Liver (tissue), 9 donors: ENCODE measurements around the gene TMEM123. TPM values are rescaled to one million over a fixed set of nuclear protein-coding genes. Genes with fewer than 3 reads are reported as not detected.

Experiments used
- DNase-seq: peaks from one replicate; pipeline ENCODE4 v3.0.0-alpha.2; 2017; ENCODE audit warnings: low spot score
- H3K27ac ChIP-seq, 2 donors: one replicate each; pipeline ENCODE4 v1.7.0; 2013; ENCODE audit warnings: inconsistent platforms in 2 of 2, low read length in 2 of 2, control low read depth in 1 of 2, low read depth in 1 of 2, mild to moderate bottlenecking in 1 of 2
- H3K27me3 ChIP-seq, 4 donors: one replicate each; pipeline versions ENCODE4 v1.6.1 to v1.7.0; 2013; ENCODE audit warnings: low read length in 3 of 4, inconsistent platforms in 1 of 4, mild to moderate bottlenecking in 1 of 4, moderate library complexity in 1 of 4; ENCODE audit not compliant: control insufficient read depth in 4 of 4, insufficient read depth in 4 of 4
- H3K36me3 ChIP-seq, 4 donors: one replicate each; pipeline versions ENCODE4 v1.6.1 to v1.7.0; 2013; ENCODE audit warnings: low read length in 3 of 4, mild to moderate bottlenecking in 3 of 4, low read depth in 1 of 4, moderate library complexity in 1 of 4; ENCODE audit not compliant: control insufficient read depth in 4 of 4, insufficient read depth in 3 of 4
- H3K4me1 ChIP-seq, 4 donors: one replicate each; pipeline versions ENCODE4 v1.6.1 to v1.7.0; 2013; ENCODE audit warnings: low read length in 3 of 4, mild to moderate bottlenecking in 3 of 4, moderate library complexity in 1 of 4; ENCODE audit not compliant: control insufficient read depth in 4 of 4, insufficient read depth in 4 of 4
- H3K4me3 ChIP-seq, 3 donors: one replicate each; pipeline versions ENCODE4 v1.6.1 to v1.7.0; 2013; ENCODE audit warnings: low read length in 3 of 3, control low read depth in 1 of 3, low read depth in 1 of 3, mild to moderate bottlenecking in 1 of 3
- H3K9ac ChIP-seq, 2 donors: one replicate each; pipeline ENCODE4 v1.7.0; 2013; ENCODE audit warnings: low read length in 2 of 2, mild to moderate bottlenecking in 2 of 2, moderate library complexity in 2 of 2, control low read depth in 1 of 2, low read depth in 1 of 2
- H3K9me3 ChIP-seq, 4 donors: one replicate each; pipeline versions ENCODE4 v1.6.1 to v1.7.0; 2013; ENCODE audit warnings: low read length in 3 of 4; ENCODE audit not compliant: control insufficient read depth in 4 of 4
- CTCF ChIP-seq: fragments of 150-350 bp; IDR thresholded peaks from 2 replicates; pipeline ENCODE4 v1.5.1; 2017; ENCODE audit warnings: improper control_type of control experiment, low read depth, low read length; ENCODE audit not compliant: missing input control
- EGR1 ChIP-seq, 2 donors: IDR thresholded peaks; 2 replicates each; pipeline ENCODE4 v1.6.1; 2016 to 2018; ENCODE audit warnings: antibody characterized with exemption in 2 of 2, low read depth in 2 of 2
- FOXA1 ChIP-seq: IDR thresholded peaks from 2 replicates; pipeline ENCODE4 v1.6.1; 2016; ENCODE audit warnings: antibody characterized with exemption
- FOXA2 ChIP-seq: IDR thresholded peaks from 2 replicates; pipeline ENCODE4 v1.6.1; 2016; ENCODE audit warnings: antibody characterized with exemption
- GABPA ChIP-seq, 2 donors: IDR thresholded peaks in 1 of 2; conservative IDR thresholded peaks in 1 of 2; 2 replicates each; pipeline ENCODE4 v1.6.1; 2016; ENCODE audit warnings: antibody characterized with exemption in 2 of 2, mild to moderate bottlenecking in 1 of 2, moderate library complexity in 1 of 2
- HNF4A ChIP-seq, 2 donors: conservative IDR thresholded peaks; 2 replicates each; pipeline ENCODE4 v1.6.1; 2016; ENCODE audit warnings: antibody characterized with exemption in 2 of 2, mild to moderate bottlenecking in 2 of 2
- HNF4G ChIP-seq: IDR thresholded peaks from 2 replicates; pipeline ENCODE4 v1.6.1; 2016; ENCODE audit warnings: antibody characterized with exemption
- JUND ChIP-seq, 2 donors: IDR thresholded peaks; 2 replicates each; pipeline ENCODE4 v1.6.1; 2016; ENCODE audit warnings: antibody characterized with exemption in 2 of 2
- MAX ChIP-seq: IDR thresholded peaks from 2 replicates; pipeline ENCODE4 v1.6.1; 2016; ENCODE audit warnings: antibody characterized with exemption
- NR2F2 ChIP-seq: IDR thresholded peaks from 2 replicates; pipeline ENCODE4 v1.6.1; 2016; ENCODE audit warnings: antibody characterized with exemption
- RAD21 ChIP-seq, 2 donors: IDR thresholded peaks; 2 replicates each; pipeline ENCODE4 v1.6.1; 2016; ENCODE audit warnings: antibody characterized with exemption in 2 of 2, mild to moderate bottlenecking in 2 of 2
- RXRA ChIP-seq, 2 donors: IDR thresholded peaks; 2 replicates each; pipeline ENCODE4 v1.6.1; 2017 to 2018; ENCODE audit warnings: antibody characterized with exemption in 2 of 2, mild to moderate bottlenecking in 1 of 2
- SP1 ChIP-seq: IDR thresholded peaks from 2 replicates; pipeline ENCODE4 v1.6.1; 2018; ENCODE audit warnings: antibody characterized with exemption, mild to moderate bottlenecking
- TAF1 ChIP-seq: conservative IDR thresholded peaks from 2 replicates; pipeline ENCODE4 v1.6.1; 2016; ENCODE audit warnings: antibody characterized with exemption, mild to moderate bottlenecking
- YY1 ChIP-seq: IDR thresholded peaks from 2 replicates; pipeline ENCODE4 v1.6.1; 2016; ENCODE audit warnings: antibody characterized with exemption, mild to moderate bottlenecking
- WGBS: extraction: QIAGEN DNeasy Blood & Tissue Kit; methylation state at CpG from one replicate; pipeline ENCODE4 v1.1.7; 2013; 5-methylcytosine and 5-hydroxymethylcytosine counted together
- polyA plus RNA-seq, 2 donors: library from polyadenylated mRNA; stranded (reverse) in 1 of 2; unstranded in 1 of 2; fragments of 200-250 nt in 1 of 2; fragments of >200 nt in 1 of 2; fragmentation: Nextera tagmentation in 1 of 2; extraction: Ambion mirVana in 1 of 2; gene quantifications; one replicate each; pipeline versions ENCODE4 v1.2.1 to v1.2.3, GENCODE V29; 2013 to 2015
- total RNA-seq, 2 donors: library from RNA; depleted of rRNA; stranded (reverse); fragments of >200 nt; gene quantifications; one replicate each; pipeline ENCODE4 v1.2.3, GENCODE V29; 2014
- TF ChIP-seq, protein P1 (sequence below): IDR thresholded peaks from 2 replicates; pipeline ENCODE4 v1.6.1; 2016; ENCODE audit warnings: antibody characterized with exemption, mild to moderate bottlenecking
- TF ChIP-seq, protein P2 (sequence below): IDR thresholded peaks from 2 replicates; pipeline ENCODE4 v1.6.1; 2016; ENCODE audit warnings: antibody characterized with exemption
- TF ChIP-seq, protein P3 (sequence below): IDR thresholded peaks from 2 replicates; pipeline ENCODE4 v1.6.1; 2016; ENCODE audit warnings: antibody characterized with exemption
- donor health status: healthy.
- donor health status: healthy.
- donor health status: healthy.
- donor health status: healthy.
- donor health status: healthy.

The TMEM123 gene
- total and polyA plus RNA-seq, 4 donors = 101 to 140 (median 107) TPM

DNA sequence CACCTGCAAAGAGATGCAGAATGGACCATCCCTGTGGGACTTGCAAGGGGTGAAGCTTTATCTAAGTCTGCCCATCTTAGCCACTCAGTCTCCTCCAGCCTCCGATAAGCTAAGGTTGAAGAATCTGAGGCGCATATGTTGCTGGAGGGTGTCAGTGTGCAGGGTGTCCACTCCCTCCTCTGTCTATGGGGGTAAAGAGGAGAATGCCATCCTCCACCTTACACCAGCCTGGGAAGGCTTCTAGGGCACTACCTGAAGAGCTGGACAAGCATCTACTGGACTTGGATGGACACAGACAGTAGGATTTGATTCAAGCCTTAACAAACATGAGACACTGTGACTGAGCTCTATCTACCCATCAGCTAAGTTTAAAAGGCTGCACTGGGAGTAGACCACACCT is 46.5 kb downstream of the TMEM123 start:
- no peak for DNase-seq
- H3K4me1 ChIP-seq = peaks cover 0 to 7% (median 2%) of the 10 kb centered on the region in 4 donors

DNA sequence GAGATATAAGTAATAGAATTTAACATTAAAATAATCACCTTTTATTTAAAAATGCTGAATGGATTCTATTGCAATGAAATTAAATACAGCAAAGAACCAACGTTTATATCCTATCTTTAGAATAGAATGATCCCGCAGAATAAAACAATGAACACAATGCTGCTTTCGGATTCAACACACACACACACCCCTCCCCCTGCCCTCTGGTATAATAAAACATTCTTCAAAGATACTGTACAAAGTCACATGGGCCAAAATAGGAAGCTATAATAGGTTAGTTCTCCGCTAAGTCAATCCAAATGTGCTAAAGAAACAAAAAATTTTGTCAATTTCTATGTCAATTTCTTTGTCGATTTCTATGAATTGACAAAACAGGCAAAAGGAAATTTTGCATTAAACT is 47.1 kb downstream of the TMEM123 start:
- Histone ChIP-seq H3K4me1 (peaks cover 0 to 7% (median 2%) of the 10 kb centered on the region in 4 donors), H3K4me3 (no peak overlapping the region), H3K36me3 (peaks cover 4 to 33% (median 13%) of the 10 kb centered on the region in 4 donors), H3K9me3 (no peaks in the 10 kb centered on the region), H3K27me3 (no peaks in the 10 kb centered on the region), H3K9ac (no peak overlapping the region), H3K27ac (no peak overlapping the region)
- no peak for DNase-seq
- TF ChIP-seq EGR1 (IDR thresholded peaks at IDR 0.05; ENCODE audit: low read depth in 2 of 2) (no peak), JUND (IDR thresholded peaks at IDR 0.05) (no peak), RAD21 (IDR thresholded peaks at IDR 0.05) (no peak), MAX (no peak), HNF4A (conservative IDR thresholded peaks at IDR 0.05) (no peak), TAF1 (no peak)
- TF ChIP-seq, protein P1, sequence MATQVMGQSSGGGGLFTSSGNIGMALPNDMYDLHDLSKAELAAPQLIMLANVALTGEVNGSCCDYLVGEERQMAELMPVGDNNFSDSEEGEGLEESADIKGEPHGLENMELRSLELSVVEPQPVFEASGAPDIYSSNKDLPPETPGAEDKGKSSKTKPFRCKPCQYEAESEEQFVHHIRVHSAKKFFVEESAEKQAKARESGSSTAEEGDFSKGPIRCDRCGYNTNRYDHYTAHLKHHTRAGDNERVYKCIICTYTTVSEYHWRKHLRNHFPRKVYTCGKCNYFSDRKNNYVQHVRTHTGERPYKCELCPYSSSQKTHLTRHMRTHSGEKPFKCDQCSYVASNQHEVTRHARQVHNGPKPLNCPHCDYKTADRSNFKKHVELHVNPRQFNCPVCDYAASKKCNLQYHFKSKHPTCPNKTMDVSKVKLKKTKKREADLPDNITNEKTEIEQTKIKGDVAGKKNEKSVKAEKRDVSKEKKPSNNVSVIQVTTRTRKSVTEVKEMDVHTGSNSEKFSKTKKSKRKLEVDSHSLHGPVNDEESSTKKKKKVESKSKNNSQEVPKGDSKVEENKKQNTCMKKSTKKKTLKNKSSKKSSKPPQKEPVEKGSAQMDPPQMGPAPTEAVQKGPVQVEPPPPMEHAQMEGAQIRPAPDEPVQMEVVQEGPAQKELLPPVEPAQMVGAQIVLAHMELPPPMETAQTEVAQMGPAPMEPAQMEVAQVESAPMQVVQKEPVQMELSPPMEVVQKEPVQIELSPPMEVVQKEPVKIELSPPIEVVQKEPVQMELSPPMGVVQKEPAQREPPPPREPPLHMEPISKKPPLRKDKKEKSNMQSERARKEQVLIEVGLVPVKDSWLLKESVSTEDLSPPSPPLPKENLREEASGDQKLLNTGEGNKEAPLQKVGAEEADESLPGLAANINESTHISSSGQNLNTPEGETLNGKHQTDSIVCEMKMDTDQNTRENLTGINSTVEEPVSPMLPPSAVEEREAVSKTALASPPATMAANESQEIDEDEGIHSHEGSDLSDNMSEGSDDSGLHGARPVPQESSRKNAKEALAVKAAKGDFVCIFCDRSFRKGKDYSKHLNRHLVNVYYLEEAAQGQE = no peak
- WGBS = 94% methylated on average over 5 of the region's 5 CpGs

More for the DNA sequence above, 46.5 kb downstream of the TMEM123 start:
- peaks cover 2 to 28% (median 8%) of the 10 kb centered on the region in 4 donors for H3K36me3 ChIP-seq
- no peaks in the 10 kb centered on the region for H3K27me3 ChIP-seq
- no peak overlapping the region for H3K4me3 ChIP-seq
- H3K9me3 ChIP-seq = no peaks in the 10 kb centered on the region
- H3K9ac ChIP-seq = no peak overlapping the region
- TF ChIP-seq GABPA (IDR thresholded peaks at IDR 0.05 in 1 of 2, conservative IDR thresholded peaks at IDR 0.05 in 1 of 2) = no peak
- TF ChIP-seq CTCF = no peak
- no peak for TF ChIP-seq HNF4A (conservative IDR thresholded peaks at IDR 0.05)
- TF ChIP-seq, protein P2, sequence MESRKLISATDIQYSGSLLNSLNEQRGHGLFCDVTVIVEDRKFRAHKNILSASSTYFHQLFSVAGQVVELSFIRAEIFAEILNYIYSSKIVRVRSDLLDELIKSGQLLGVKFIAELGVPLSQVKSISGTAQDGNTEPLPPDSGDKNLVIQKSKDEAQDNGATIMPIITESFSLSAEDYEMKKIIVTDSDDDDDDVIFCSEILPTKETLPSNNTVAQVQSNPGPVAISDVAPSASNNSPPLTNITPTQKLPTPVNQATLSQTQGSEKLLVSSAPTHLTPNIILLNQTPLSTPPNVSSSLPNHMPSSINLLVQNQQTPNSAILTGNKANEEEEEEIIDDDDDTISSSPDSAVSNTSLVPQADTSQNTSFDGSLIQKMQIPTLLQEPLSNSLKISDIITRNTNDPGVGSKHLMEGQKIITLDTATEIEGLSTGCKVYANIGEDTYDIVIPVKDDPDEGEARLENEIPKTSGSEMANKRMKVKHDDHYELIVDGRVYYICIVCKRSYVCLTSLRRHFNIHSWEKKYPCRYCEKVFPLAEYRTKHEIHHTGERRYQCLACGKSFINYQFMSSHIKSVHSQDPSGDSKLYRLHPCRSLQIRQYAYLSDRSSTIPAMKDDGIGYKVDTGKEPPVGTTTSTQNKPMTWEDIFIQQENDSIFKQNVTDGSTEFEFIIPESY = no peak
- no peak for TF ChIP-seq JUND (IDR thresholded peaks at IDR 0.05)
- TF ChIP-seq RAD21 (IDR thresholded peaks at IDR 0.05) = no peak
- no peak for TF ChIP-seq FOXA1
- TF ChIP-seq FOXA2 = no peak
- TF ChIP-seq RXRA (IDR thresholded peaks at IDR 0.05) = no peak
- TF ChIP-seq MAX = no peak
- no peak for TF ChIP-seq TAF1
- no peak for TF ChIP-seq SP1
- TF ChIP-seq, protein P3, sequence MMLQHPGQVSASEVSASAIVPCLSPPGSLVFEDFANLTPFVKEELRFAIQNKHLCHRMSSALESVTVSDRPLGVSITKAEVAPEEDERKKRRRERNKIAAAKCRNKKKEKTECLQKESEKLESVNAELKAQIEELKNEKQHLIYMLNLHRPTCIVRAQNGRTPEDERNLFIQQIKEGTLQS = no peak
- TF ChIP-seq NR2F2 = no peak
- TF ChIP-seq HNF4G = no peak
- no peak for TF ChIP-seq EGR1 (IDR thresholded peaks at IDR 0.05; ENCODE audit: low read depth in 2 of 2)
- TF ChIP-seq YY1 = no peak
- H3K27ac ChIP-seq = no peak overlapping the region
- over 99% methylated on average over 2 of the region's 2 CpGs for WGBS
